Stimulated activated CD4-positive, alpha-beta T cell treated with anti-CD3 and anti-CD28 coated beads, Interleukin-2, amount 100 ng/mL, for 4 hours (primary cell): ENCODE measurements around the gene KATNB1.
"Not testable (repeated sequence)": the region's sequence is repeated elsewhere in the genome, so short reads cannot be mapped to it uniquely, and the experiment has no call there.

Experiments used
- DNase-seq: peaks from one replicate; pipeline ENCODE4 v3.0.0-alpha.2; 2020; ENCODE audit warnings: low read depth

The KATNB1 gene

DNA sequence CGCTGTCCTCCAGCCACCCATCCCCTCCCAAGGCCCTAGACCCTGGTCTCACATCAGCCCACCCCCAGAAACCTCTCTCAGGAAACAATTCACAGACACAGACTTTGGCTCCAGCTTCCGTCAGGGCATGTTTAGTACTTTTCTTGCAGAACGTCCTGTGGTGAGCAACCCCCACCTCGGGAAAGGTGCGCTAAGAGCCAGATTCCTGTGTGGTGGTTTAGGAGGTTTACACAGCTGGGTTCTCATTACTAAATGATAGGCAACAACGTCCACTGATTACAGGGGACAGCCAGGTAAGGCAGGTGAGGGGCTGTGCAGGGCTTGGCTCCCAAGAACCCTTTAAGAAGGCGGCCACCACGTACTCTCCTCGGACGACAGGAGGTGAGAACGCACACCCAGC is 37.4 kb downstream of the KATNB1 start:
- DNase-seq: no peak

DNA sequence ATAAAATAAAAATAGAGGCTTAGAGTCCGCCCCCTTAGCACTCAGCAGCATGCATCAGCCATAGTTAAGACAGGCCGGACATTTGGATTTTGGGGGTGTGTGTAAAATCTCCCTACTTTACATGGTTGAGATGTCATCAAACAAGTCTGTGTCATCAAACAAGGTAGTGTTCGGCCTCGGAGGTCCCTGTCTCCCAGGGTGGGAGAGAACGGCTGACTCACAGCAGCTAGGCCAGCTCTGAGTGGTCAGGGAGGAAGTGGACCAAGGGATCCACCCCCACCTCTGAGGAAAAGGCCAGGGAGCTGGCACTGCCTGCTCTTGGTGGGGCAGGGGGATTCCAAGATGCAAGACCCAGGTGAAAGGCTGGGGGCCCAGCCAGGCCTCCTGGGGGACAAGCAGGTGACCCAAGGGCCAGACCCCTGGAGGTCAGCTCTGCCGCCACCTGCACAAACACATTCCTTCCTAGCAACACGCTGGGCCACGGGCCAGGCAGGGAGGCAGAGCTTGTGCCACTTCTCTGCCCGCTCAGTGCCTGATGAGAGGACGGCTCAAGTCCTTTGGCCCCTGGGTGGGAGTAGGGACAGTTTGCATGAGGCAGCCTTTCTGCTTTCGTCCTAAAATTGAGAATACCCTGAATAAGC is 38.2 kb downstream of the KATNB1 start:
- DNase-seq: no peak

DNA sequence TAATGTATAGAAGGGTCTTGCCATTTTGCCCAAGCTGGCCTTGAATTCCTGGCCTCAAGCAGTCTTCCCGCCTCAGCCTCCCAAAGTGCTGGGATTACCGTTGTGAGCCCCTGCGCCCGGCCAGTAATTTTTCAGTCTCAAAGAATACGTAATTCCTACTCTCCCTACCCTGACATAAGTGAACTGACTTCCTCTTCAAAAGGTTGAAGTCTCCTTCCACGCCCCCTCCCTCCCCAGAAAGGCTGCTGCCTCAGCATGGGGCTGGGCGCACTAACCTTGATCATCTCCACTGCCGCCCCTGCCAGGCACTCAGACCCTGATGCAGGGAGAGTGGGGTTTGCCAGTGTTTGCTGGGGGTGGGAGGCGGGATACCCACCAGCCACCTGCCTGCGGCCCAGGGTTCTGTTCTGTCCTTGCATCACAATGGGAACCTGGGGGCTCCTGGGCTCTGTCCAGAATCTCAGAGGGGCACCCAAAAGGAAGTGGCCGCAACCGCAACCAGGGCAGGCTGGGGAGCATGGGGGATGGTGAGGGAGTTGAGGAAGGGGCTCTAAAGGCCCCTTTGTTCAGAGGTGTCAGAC is 39.2 kb downstream of the KATNB1 start:
- no peak for DNase-seq

DNA sequence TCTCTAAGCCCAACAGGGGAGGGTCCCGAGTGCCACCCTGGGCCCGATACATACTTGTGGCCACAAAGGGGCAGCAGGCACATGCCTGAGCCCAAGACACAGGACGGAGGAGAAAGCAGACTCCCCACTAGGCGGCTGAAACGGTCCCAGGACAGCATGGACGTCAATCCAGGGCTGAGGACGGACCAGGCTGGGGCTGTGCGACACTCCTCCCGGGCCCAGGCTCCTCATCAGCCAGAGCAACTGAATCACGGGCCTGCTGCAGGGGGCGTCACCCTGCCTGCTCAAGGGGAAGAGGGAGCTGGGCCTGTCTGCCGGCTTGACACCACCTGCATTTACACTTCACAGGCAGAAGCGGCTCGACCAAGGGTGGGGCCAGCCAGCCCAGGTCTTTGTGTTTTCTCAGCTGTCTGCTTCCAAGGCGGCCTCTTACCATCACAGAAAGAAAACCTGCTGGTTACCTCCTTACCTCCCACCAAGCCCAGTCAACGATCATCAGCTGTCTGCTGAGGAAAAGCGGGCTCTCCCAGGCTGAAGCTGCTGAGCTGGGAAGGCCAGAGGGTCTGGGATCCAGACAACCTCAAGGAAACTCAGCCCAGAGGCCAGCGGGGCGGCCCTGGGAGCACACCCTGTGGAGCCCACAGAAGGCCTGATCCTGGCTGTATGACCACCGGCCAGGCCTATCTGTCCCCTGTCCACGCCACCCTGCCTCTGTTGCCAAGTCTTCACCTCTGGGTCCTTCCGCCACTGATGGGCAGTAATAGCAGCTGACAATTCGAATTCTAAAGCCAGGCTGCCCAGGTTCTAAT is 40.3 kb downstream of the KATNB1 start:
- DNase-seq: no peak

DNA sequence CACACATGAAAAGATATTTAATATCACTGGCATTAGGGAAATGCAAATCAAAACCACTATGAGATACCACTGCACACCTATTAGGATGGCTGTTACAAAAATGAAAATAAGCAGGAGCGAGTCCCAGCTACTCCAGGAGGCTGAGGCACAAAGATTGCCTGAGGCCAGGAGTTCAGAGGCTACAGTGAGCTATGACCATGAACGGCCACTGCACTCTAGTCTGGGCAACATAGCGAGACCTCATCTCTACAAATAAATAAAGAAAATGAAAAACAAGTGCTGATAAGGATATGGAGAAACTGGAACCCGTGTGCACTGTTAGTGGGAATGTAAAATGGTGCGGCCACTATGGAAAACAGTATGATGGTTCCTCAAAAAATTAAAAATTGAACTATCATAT is 43.1 kb downstream of the KATNB1 start:
- no peak for DNase-seq

DNA sequence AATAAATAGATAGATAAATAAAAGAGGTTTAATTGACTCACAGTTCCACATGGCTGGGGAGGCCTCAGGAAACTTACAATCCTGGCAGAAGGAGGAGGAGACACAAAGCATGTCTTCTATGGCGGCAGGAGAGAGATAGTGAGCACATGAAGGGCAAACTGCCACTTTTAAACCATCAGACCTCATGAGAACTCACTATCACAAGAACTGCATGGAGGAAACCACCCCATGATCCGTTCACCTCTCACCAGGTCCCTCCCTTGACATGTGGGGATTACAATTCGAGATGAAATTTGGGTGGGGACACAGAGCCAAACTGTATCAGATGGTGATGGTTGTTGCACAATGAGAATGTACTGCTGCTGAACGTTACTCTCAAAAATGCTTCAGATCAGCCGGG is 44.3 kb downstream of the KATNB1 start:
- not testable (repeated sequence) for DNase-seq

DNA sequence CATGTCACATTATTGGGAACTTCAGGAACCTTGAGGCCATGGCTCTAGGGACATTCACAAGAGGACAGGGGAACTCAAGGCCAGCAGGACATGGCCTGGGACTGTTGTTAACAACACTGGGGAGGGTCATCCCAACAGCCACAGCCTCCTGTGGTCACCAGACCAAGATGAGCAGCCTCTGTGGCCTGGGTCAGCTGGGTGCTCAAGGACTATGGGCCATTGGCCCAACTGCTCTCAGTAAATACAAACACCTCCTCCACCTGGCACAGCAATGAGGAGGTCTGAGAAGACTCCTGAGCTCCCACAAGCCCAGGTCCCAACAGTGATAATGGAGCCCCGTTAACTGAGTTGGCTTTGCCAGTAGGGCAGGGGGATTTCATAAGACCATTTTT is 45.8 kb downstream of the KATNB1 start:
- DNase-seq: no peak

DNA sequence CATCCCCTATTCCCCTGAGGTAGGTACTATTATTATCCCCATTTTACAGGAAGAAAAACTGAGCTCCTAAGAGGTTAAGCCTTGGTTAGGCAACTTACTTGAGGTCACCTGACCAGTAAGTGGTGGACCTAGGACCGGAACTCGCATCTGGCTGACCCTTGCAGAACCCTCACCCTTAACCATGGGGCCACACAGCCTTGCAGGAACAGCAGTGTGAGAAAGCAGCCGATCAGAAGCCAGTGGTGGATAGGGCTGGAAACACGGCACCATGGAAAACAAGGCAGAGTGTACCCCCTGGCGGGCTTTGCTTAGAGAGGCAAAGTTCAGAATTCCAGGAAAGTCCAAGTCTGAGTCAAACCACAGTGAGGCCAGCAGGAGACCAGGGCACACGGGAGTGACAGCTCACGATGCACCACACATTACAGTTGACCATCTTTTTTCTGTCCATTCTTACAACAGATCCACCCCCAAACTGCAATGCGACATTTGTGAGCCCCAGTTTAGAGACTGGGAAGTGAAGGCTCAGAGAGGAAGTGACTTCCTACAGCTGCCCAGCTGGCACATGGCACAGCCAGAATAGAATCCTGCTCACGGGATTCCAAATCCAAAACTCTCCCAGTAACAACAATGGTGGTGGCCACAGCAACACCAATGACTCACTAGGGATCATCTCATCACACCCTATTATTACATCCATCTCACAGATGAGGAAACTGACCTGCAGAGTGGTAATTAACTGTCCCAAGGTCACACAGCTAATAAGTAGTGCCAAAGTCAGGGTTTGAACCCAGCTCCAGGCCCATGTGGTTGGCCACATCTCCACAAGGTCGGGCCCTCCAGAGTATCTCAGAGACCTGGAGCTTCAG is 46.4 kb downstream of the KATNB1 start:
- DNase-seq: no peak

DNA sequence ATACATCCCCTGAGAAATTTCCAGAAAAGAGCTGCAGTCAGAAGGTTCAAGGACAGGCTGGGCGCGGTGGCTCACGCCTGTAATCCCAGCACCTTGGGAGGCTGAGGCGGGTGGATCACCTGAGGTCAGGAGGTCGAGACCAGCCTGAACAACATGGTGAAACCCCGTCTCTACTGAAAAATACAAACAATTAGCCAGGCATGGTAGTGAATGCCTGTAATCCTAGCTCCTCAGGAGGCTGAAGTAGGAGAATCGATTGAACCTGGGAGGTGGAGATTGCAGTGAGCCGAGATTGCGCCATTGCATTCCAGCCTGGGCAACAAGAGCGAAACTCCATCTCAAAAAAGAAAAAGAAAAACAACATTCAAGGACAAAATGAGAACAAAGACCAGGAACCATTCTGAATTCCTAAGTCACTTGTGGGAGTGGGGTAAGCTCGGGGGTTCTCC is 47.1 kb downstream of the KATNB1 start:
- DNase-seq: not testable (repeated sequence)

DNA sequence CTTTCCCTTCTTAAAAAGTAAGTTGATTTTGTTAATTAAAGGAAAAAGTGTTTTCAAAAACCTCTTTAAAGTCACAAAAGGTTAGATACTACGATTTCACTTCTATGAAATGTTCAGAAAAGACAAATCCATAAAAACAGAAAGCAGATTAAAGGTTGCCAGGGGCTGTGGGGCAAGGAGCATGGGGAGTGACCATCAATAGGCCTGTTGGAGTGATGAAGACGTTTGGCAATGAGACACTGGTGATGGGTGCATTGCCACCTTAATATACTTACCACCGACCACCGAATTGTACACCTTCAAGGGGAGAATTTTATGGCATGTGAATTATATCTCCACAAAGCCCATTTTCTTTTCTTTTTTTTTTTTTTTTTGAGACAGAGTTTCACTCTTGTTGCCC is 47.5 kb downstream of the KATNB1 start:
- no peak for DNase-seq

DNA sequence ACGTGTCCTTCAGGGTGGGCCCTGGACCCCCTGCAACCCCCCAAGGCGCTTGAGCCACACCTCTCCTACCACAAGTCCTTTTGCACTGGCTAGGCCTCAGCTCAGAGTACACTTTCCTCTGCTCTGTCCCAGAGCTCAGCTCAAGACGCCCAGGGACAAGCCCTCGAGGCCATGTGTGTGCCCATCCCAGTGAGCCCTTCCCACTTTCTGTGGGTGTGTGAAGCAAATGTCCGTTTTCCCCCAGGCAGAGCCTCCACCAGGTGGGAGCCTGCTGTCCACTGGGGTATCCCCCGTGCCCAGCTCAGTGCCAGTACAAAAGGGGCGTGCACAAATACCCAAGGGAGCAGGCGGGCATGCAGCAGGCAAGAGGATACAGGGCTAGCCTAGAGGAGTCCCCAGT is 48.3 kb downstream of the KATNB1 start:
- DNase-seq: no peak

DNA sequence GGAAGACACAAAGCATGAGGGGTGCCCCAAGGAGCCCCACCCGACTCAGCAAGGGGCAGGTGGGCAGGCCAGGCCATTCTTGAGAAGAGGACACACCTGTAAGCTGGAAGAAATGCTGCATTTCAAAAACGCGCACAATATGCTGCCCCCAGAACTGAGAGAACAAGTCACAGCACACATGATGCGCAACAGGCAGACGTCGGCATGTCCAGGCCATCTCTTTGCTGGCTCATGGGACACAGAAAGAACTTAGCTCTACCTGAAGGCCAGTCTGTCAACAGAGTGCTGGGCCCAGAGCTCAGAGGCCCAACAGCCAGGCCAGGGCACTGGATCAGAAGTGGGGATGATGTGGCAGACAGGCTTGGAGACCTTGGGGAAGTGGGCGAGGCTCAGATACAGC is 48.8 kb downstream of the KATNB1 start:
- no peak for DNase-seq

DNA sequence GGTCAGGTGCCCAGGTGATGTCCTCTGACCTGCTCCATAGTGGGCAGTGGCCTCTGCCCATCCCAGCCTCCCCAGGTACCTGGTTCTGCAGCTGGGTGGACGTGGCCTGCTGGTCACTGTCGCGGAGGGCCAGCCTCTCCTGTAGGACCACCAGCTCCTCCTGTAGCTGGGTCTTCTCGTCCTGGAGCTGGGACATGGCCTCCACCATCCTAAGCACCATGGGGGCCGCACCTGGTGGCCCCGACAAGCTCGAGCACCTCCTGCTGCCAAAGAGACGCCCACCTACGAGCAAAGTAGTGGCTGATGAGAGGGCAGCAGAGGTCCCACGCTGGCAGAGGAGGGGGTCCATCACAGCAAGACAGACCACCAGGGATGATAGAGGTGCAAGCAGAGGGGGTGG is 49.8 kb downstream of the KATNB1 start:
- DNase-seq: no peak

DNA sequence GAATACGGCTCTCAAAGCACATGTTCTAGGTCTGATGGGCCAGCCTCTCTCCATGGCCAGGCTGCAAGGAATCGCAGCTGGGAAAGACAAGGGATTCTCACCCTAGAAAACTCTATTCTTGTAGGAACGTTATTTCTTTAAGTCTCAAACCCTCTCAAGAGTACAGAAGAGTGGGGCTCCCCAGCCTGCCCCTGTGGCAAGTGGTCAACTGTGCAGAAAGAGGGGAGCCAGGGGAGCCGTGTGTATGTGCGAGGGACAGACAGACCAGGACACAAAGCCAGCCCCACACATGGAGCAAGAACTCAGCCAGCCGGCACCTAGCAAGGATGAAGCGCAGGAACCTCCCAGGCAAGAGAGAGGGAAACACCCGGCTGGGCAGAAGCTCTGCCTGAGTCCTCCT is 50.4 kb downstream of the KATNB1 start:
- no peak for DNase-seq

DNA sequence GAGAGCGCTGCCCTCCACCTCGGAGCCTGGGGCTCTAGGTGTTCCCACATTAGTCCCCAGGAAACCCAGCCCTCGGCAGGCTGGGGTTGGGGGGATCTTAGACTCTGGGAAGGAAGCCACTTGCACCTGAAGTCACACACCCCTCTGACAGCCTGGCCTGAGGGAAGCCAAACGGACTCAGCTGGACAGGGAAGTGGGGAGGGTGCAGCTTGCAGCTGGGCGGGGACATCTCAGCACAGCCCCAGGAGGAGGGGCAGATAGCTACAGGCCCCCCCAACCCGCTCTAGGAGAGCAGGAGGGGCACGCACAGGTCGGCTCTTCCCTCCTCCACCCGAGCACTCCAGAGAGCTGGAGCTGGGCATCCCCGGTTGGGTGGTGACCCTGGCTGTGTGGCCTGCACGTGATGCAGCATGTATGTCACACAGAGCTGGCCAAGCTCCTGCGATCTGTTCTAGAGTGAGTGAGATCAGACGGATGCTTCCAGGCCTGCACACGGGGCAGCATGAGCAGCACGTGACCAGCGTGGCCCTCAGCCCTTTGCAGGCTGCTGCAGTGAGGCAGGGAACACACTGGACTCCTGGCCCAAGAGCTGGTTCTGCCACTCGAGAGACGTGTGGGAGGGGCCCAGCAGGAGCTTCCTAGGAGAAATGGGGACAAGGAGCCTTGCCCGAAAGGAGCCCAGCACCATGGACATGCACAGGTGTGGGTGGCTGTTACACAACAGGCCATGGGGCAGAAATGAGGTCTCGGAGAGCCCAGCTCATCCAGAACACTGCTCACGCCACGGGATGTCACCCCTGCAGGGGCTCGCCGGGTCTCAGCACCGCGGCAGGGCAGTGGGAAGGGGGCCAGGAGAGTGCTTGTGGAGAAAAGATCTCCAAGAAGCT is 51.3 kb downstream of the KATNB1 start:
- no peak for DNase-seq

DNA sequence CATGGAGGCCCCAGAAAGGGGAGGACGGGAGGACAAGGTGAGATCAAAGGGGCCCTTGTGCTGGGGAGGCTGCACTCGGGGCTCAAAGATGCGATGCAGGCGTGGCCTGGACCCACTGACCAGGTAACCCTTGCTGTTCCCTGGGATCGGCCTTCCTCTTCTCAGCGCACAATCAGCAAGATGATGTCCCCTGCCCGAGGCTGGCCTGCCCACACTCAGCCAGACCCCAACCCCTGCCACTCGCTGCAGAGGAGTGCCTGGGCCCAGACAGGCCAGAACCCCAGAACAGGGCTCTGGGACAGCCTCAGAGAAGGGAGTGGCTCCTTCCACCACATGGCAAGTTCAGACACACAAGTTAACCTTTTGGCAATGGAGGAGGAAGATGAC is 51.9 kb downstream of the KATNB1 start:
- no peak for DNase-seq

DNA sequence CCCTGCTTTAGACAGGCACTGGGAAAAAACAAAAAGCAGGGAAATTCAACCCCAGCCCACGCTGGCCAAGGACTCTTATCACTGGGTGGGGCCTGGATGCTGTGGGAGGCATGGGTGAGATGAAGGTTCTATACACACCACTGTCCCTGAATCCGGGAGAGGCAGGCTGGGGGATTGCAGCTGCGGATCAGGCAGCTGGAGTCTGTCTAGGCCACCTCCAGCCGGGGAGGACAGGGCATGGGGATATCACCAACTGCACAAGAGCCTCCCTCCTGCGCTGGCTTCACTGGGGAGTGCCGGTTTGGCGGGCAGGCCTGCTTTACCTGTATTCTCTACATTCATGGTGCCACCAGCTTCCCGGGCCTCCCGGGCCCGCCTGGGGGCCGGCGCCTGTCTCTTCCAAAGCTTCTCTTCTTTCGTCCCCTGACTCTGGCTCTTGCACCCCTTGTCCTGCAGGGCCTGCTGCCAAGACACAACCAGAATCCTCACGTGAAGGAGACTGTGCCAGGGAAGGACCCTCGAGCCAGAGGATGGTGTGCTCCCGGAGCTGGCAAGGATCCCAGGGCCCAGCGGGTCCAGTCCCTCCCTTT is 52.8 kb downstream of the KATNB1 start:
- DNase-seq: no peak

DNA sequence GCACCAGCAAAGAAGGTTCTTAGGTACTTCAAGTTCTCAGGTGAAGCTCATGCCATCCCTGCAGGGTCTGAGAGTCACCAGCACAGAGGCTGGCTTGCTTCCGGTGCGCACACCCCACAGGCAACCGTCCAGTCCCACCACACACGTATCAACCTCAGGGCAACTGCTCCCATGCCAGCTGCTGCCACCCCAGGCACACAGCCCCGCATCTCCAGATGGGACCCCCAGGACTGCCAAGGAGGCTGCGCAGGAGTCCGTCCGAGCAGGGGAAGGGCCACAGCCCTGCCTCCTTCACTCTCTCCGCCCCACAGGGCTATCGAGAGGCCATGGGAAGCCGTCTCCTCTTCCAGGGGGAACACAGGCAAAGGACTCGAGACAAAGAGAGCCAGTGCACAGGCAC is 53.4 kb downstream of the KATNB1 start:
- no peak for DNase-seq

DNA sequence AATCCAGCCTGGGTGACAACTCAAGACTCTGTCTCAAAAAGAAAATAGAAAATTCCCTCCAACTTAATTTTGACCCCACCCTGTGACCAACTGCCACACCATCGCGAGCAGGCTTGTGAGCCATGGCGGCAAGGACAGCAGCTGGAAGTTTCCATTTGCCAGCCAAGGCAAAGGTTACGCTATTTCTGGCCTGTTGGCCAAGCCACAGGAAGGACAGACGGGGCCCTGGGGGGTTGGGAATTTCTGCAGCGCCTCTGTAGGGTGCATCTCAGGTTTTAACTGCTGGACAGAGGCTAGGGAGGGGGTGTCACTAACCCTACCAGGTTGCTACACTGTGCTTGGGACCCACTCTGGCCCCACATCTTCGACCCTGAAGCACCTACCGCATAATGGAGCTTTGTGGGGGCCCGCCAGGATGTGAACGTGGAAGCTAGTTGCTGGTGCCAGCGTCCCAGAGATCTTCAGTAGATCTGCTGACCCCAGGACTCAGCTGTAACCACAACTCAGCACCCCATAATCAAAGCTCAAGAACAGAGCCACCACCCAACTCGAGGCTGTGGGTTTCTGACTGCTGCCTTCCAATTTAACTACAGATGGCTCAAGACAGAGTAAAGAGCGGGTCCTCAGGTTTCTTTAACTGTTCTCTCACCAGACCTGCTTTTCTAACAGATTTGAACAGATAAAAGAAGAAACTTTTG is 55.8 kb downstream of the KATNB1 start:
- DNase-seq: no peak

DNA sequence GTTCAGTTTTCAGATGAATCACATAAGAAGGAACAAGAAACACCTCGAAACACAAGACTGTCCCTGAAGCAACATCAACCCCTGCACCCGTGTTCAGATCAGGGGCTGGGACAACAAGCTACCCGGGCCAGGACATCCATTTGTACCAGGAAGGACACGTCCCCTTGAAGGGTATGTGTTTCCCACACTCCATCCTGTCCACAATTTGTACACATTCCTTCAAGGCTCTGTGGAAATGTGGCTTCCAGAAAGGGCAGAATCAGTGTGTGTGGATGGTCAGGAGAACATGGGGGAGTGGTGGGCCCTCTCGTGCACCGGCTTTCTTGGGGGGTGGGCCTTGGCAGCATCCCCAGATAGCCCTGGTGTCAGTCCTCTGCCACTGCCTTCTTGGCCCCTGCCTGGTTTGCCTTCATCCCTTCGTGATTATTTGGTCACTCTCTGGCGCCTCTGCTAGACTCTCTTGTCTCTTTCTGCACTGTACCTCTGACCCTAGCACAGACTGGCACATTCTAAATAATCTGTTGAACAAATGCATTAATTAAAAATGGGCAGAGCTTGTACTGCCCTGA is 56.4 kb downstream of the KATNB1 start:
- DNase-seq: no peak
